PC-9 (cell line): ENCODE measurements around the gene B3GAT3.

ENCODE experiments used
- EZH2 ChIP-seq: fragments of 200-600 bp; sonication (generic); IDR thresholded peaks from 2 replicates; pipeline ENCODE4 v1.8.0; 2017; ENCODE audit warnings: antibody characterized with exemption, low read depth
- TF ChIP-seq, protein P1 (sequence below): fragments of 200-600 bp; sonication (generic); conservative IDR thresholded peaks from 2 replicates; pipeline ENCODE4 v1.6.1; 2017; ENCODE audit warnings: mixed run types, antibody characterized with exemption, mild to moderate bottlenecking, moderate library complexity

DNA sequence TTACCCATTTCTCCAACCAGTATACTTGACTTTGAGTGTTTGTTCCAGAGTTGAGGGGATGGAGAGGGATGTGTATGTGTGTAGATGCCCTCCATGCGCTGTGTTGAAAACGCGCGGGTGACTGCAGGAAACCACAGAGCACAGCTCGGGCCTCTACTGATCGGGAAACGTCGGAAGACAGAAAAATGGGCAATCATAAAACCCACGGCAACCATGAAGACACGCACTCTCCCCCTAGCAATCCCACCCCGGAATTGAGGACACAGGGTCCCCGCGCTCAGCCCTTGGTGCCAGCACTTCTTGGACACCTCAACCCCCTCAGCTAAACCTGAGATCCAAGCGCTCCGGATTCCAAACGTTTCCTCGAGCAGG, 49.4 kb upstream of the B3GAT3 start:
- TF ChIP-seq, protein P1, sequence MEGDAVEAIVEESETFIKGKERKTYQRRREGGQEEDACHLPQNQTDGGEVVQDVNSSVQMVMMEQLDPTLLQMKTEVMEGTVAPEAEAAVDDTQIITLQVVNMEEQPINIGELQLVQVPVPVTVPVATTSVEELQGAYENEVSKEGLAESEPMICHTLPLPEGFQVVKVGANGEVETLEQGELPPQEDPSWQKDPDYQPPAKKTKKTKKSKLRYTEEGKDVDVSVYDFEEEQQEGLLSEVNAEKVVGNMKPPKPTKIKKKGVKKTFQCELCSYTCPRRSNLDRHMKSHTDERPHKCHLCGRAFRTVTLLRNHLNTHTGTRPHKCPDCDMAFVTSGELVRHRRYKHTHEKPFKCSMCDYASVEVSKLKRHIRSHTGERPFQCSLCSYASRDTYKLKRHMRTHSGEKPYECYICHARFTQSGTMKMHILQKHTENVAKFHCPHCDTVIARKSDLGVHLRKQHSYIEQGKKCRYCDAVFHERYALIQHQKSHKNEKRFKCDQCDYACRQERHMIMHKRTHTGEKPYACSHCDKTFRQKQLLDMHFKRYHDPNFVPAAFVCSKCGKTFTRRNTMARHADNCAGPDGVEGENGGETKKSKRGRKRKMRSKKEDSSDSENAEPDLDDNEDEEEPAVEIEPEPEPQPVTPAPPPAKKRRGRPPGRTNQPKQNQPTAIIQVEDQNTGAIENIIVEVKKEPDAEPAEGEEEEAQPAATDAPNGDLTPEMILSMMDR = no peak
- no peak for TF ChIP-seq EZH2
